HUES64 (cell line): Measurements from ENCODE around the gene RCAN1.
"Not testable (repeated sequence)": the region's sequence is repeated elsewhere in the genome, so short reads cannot be mapped to it uniquely, and the experiment has no call there.

ENCODE experiments used
- H3K27ac ChIP-seq: 2 replicates; pipeline ENCODE4 v1.7.0; 2013; ENCODE audit warnings: low read depth, low read length, inconsistent platforms
- H3K27me3 ChIP-seq: 2 replicates; pipeline ENCODE4 v1.6.1; 2013; ENCODE audit warnings: mild to moderate bottlenecking, low read length; ENCODE audit not compliant: insufficient read depth
- H3K36me3 ChIP-seq: 2 replicates; pipeline ENCODE4 v1.6.1; 2013; ENCODE audit warnings: mild to moderate bottlenecking, low read length; ENCODE audit not compliant: insufficient read depth
- H3K4me1 ChIP-seq: 2 replicates; pipeline ENCODE4 v1.6.1; 2013; ENCODE audit warnings: mild to moderate bottlenecking, low read length, moderate library complexity; ENCODE audit not compliant: insufficient read depth
- H3K4me3 ChIP-seq: 2 replicates; pipeline ENCODE4 v1.5.1; 2013; ENCODE audit warnings: mild to moderate bottlenecking, low read length, moderate library complexity
- H3K9ac ChIP-seq: 2 replicates; pipeline ENCODE4 v1.6.1; 2013; ENCODE audit warnings: mild to moderate bottlenecking, low read depth, low read length
- H3K9me3 ChIP-seq: 2 replicates; pipeline ENCODE4 v1.6.1; 2013; ENCODE audit warnings: low read depth, low read length; ENCODE audit not compliant: insufficient read depth
- WGBS: fragments of 150-250, 120-280 bp; methylation state at CpG from one replicate; pipeline ENCODE4 v1.1.7; 2013; ENCODE audit warnings: missing lambda C conversion rate; 5-methylcytosine and 5-hydroxymethylcytosine counted together

RCAN1 gene

DNA sequence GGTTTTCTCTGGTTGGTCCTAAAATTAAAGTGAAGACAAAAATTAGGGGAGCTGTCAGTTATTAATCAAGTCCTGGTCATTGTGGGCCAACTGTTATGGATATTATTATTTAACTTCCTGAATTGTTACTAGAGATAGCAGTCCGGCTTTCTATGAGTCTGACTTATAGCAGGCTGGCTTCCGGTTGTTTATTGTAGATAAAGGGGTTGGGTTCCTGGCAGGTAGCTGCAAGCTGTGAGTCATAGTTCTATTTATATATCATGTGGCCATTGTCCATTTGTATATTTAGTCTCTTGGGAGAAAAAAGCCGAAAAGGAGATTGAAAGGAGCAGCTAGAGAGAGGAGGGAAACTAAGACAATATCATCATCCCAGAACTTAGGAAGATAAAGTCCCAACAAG lies 131.5 kb downstream of the RCAN1 start:
- H3K4me1 ChIP-seq, H3K4me3 ChIP-seq, H3K27ac ChIP-seq, H3K9me3 ChIP-seq, H3K36me3 ChIP-seq, H3K27me3 ChIP-seq, H3K9ac ChIP-seq: not testable (repeated sequence)
- WGBS: no CpG with 5 or more reads among the region's 3 CpGs

DNA sequence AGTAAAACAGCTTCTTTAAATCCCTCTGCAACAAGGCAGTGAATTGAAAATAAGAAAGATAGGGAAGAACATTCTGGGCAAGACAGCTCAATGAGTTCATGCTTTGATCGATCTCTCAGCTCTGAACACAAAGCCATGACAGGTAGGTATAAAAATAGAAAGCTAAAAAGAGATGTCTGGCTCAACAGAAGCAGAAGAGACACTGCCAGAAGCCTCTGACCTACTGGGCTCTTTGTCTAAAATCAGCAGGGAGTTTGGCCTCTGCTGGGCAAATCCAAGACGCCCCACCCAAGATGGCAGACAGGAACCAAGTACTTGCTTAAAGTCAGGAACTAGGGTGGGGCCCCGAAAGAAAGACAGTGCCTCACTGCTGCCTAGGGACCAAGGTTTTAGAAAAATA lies 147.6 kb downstream of the RCAN1 start:
- not testable (repeated sequence) for H3K36me3 ChIP-seq, H3K27me3 ChIP-seq, H3K4me1 ChIP-seq, H3K27ac ChIP-seq, H3K9ac ChIP-seq, H3K9me3 ChIP-seq, H3K4me3 ChIP-seq
- no CpG with 5 or more reads among the region's 3 CpGs for WGBS
